GM18907 (cell line): ENCODE measurements around the gene HCFC1R1.

Experiments used
- ATAC-seq: cut with Tn5 transposase; IDR thresholded peaks from one replicate; pipeline ENCODE4 v1.9.1; 2021; ENCODE audit warnings: mild to moderate bottlenecking, moderate library complexity; ENCODE audit not compliant: unreplicated experiment

The HCFC1R1 gene

GRCh38 chr16:3004319-3004718 is 19.4 kb downstream of the HCFC1R1 start:
- peak; percentile 7 for ATAC-seq

GRCh38 chr16:3003582-3004270 is 20.0 kb downstream of the HCFC1R1 start:
- ATAC-seq, result peak; percentile 89

- no peak for ATAC-seq
These were observed 22.4 kb downstream of the HCFC1R1 start for GRCh38 chr16:3001316-3001715.

GRCh38 chr16:3000540-3000939 is 23.2 kb downstream of the HCFC1R1 start:
- ATAC-seq, result no peak

GRCh38 chr16:2999929-3000328 is 23.8 kb downstream of the HCFC1R1 start:
- no peak for ATAC-seq

- ATAC-seq, result no peak
These were observed 27.4 kb downstream of the HCFC1R1 start for GRCh38 chr16:2996298-2996697.

GRCh38 chr16:2992383-2993081 is 31.2 kb downstream of the HCFC1R1 start:
- no peak for ATAC-seq

GRCh38 chr16:2991566-2992261 is 32.0 kb downstream of the HCFC1R1 start:
- ATAC-seq, result no peak

- ATAC-seq, result no peak
These were observed 32.9 kb downstream of the HCFC1R1 start for GRCh38 chr16:2990891-2991290.

GRCh38 chr16:2988590-2989099 is 35.1 kb downstream of the HCFC1R1 start:
- ATAC-seq, result no peak

GRCh38 chr16:2987833-2988232 is 35.9 kb downstream of the HCFC1R1 start:
- ATAC-seq, result no peak

- ATAC-seq, result no peak
These were observed 36.5 kb downstream of the HCFC1R1 start for GRCh38 chr16:2987286-2987685.

GRCh38 chr16:2986623-2987188 is 37.0 kb downstream of the HCFC1R1 start:
- ATAC-seq, result no peak

GRCh38 chr16:2985893-2986355 is 37.8 kb downstream of the HCFC1R1 start:
- no peak for ATAC-seq

GRCh38 chr16:2985462-2985861 is 38.3 kb downstream of the HCFC1R1 start:
- ATAC-seq, result no peak

GRCh38 chr16:2983706-2984136 is 40.0 kb downstream of the HCFC1R1 start:
- ATAC-seq, result no peak

GRCh38 chr16:2982402-2982801 is 41.3 kb downstream of the HCFC1R1 start:
- no peak for ATAC-seq

GRCh38 chr16:2981899-2982250 is 41.9 kb downstream of the HCFC1R1 start:
- ATAC-seq, result no peak

GRCh38 chr16:2981177-2981898 is 42.4 kb downstream of the HCFC1R1 start:
- ATAC-seq, result no peak
